Activated naive CD4-positive, alpha-beta T cell treated with anti-CD3 and anti-CD28 coated beads for 36 hours (primary cell): ENCODE measurements around the gene CDRT15. TPM values are rescaled to one million over a fixed set of nuclear protein-coding genes. Genes with fewer than 3 reads are reported as not detected.
"Not testable (repeated sequence)": the region's sequence is repeated elsewhere in the genome, so short reads cannot be mapped to it uniquely, and the experiment has no call there.

Experiments
- CTCF ChIA-PET: fragments of 350-600 bp; sonication (Branson Sonifier 250); formaldehyde crosslinking; loops from one replicate; lab custom pipeline; 2021; ENCODE audit warnings: antibody characterized with exemption; lab: Charles Lee
- DNase-seq: peaks from one replicate; pipeline ENCODE4 v3.0.0-alpha.2; 2020
- H3K27ac Mint-ChIP-seq: one replicate; pipeline ENCODE4 v1.8.0; 2021; ENCODE audit warnings: mild to moderate bottlenecking, mixed read lengths
- H3K27me3 Mint-ChIP-seq: one replicate; pipeline ENCODE4 v1.8.0; 2021; ENCODE audit warnings: low read depth, mixed read lengths
- H3K36me3 Mint-ChIP-seq: one replicate; pipeline ENCODE4 v1.8.0; 2021; ENCODE audit warnings: low read depth, mixed read lengths
- H3K4me1 Mint-ChIP-seq: one replicate; pipeline ENCODE4 v1.8.0; 2021; ENCODE audit warnings: low read depth, mixed read lengths
- H3K4me3 Mint-ChIP-seq: one replicate; pipeline ENCODE4 v1.8.0; 2021; ENCODE audit warnings: mild to moderate bottlenecking, moderate library complexity, mixed read lengths
- H3K9me3 Mint-ChIP-seq: one replicate; pipeline ENCODE4 v1.8.0; 2021; ENCODE audit warnings: mixed read lengths
- intact Hi-C: fragments of 100-400 bp; cut with micrococcal nuclease; formaldehyde crosslinking; loops from one replicate; pipeline ENCODE4 v1.15.1; 2023
- total RNA-seq, 2 experiments: library from RNA; stranded (reverse); gene quantifications; one replicate each; pipeline ENCODE4 v1.2.3, GENCODE V29; 2021

The CDRT15 gene
- total RNA-seq, 2 experiments from 2014 or later, result not detected

DNA sequence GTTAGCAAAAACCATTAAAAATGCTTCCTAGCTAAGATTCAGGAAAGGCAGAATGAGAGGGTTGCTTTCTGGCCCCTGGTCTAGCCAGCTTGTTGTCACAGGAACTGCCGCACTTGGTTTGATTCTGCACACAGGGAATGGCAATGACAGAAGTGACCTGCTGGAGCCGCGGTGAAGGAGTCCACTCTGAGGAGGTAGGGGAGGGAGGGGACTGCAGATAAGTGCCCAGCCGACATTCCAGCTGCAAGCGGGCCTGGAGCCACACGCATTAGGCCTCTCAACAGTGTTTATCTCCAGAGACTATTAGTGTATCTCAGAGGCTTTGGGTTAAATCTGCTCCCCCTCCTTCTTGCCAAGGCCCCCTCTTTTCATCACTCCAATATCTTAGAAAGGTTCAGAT is 38.6 kb downstream of the CDRT15 start:
- CTCF ChIA-PET, result interaction anchor here (1.0 to 1.8 kb wide), 3 partner anchors 8 to 104 kb away, joined by 3 to 9 read pairs (median 4); no protein-coding TSS in a partner anchor
- no peak for DNase-seq

DNA sequence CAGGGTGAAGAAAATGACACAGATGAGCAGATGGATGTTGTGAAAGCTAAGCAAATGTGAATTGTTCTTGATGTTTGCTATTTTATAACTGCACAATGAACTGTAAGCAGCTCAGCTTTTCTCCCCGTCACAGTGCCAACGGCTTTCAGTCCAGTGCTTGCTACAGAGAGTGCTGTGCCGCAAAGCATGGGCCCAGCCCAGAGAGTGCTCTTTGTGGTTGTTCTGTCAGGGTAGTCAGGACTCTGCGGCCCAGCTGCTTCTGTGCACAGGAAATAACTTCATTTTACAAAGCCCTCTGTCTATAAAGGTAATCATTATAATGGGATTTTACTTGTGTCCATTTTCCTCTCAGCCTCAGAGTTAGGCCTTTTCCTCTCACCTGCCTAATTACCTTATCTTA is 39.1 kb downstream of the CDRT15 start:
- H3K4me1 Mint-ChIP-seq, result peaks cover 87% of the 10 kb centered on the region
- intact Hi-C loops, result loop anchor here (5.0 kb wide), 1 partner anchor 1180 kb away; the partner anchor contains the start of gene ELAC2
- H3K27me3 Mint-ChIP-seq, result no peaks in the 10 kb centered on the region
- H3K9me3 Mint-ChIP-seq, result no peaks in the 10 kb centered on the region
- peaks cover 30% of the 10 kb centered on the region for H3K36me3 Mint-ChIP-seq
- peak overlapping the region; percentile 42 for H3K4me3 Mint-ChIP-seq
- peak; percentile 77 for DNase-seq
- CTCF ChIA-PET, result interaction anchor here (1.5 to 1.8 kb wide), 2 partner anchors 9 to 105 kb away, joined by 4 to 9 read pairs; no protein-coding TSS in a partner anchor
- peak overlapping the region; percentile 91 for H3K27ac Mint-ChIP-seq

More for the DNA sequence above, 38.6 kb downstream of the CDRT15 start:
- peaks cover 30% of the 10 kb centered on the region for H3K36me3 Mint-ChIP-seq
- H3K27ac Mint-ChIP-seq, result peak overlapping the region; percentile 91
- peak overlapping the region; percentile 14 for H3K4me3 Mint-ChIP-seq
- H3K9me3 Mint-ChIP-seq, result no peaks in the 10 kb centered on the region
- no peaks in the 10 kb centered on the region for H3K27me3 Mint-ChIP-seq
- intact Hi-C loops, result loop anchor here (5.0 kb wide), 1 partner anchor 1181 kb away; the partner anchor contains the start of gene ELAC2
- H3K4me1 Mint-ChIP-seq, result peaks cover 89% of the 10 kb centered on the region

GRCh38 chr17:14197057-14197456 is 39.6 kb downstream of the CDRT15 start:
- intact Hi-C loops, result loop anchor here (5.0 kb wide), 1 partner anchor 1180 kb away; the partner anchor contains the start of gene ELAC2
- Mint-ChIP-seq H3K9me3 (no peaks in the 10 kb centered on the region), H3K4me1 (peaks cover 85% of the 10 kb centered on the region), H3K27ac (peak overlapping the region; percentile 91), H3K4me3 (peak overlapping the region; percentile 42), H3K27me3 (no peaks in the 10 kb centered on the region), H3K36me3 (peaks cover 30% of the 10 kb centered on the region)
- CTCF ChIA-PET, result interaction anchor here (0.6 to 1.8 kb wide), 4 partner anchors 9 to 439 kb away, joined by 3 to 9 read pairs (median 4); no protein-coding TSS in a partner anchor
- DNase-seq, result peak; percentile 49

- H3K9me3 Mint-ChIP-seq, result no peaks in the 10 kb centered on the region
- peaks cover 29% of the 10 kb centered on the region for H3K36me3 Mint-ChIP-seq
- CTCF ChIA-PET, result interaction anchor here (0.6 to 1.8 kb wide), 4 partner anchors 10 to 439 kb away, joined by 3 to 9 read pairs (median 4); no protein-coding TSS in a partner anchor
- H3K27ac Mint-ChIP-seq, result peak overlapping the region; percentile 91
- peak overlapping the region; percentile 35 for H3K4me3 Mint-ChIP-seq
- peak; percentile 40 for DNase-seq
- H3K27me3 Mint-ChIP-seq, result no peaks in the 10 kb centered on the region
- intact Hi-C loops, result loop anchor here (1.0 to 5.0 kb wide), 2 partner anchors 9 to 1179 kb away; partner anchors contain the start of gene ELAC2
- peaks cover 84% of the 10 kb centered on the region for H3K4me1 Mint-ChIP-seq
Measured at GRCh38 chr17:14196377-14196997, 40.2 kb downstream of the CDRT15 start.

DNA sequence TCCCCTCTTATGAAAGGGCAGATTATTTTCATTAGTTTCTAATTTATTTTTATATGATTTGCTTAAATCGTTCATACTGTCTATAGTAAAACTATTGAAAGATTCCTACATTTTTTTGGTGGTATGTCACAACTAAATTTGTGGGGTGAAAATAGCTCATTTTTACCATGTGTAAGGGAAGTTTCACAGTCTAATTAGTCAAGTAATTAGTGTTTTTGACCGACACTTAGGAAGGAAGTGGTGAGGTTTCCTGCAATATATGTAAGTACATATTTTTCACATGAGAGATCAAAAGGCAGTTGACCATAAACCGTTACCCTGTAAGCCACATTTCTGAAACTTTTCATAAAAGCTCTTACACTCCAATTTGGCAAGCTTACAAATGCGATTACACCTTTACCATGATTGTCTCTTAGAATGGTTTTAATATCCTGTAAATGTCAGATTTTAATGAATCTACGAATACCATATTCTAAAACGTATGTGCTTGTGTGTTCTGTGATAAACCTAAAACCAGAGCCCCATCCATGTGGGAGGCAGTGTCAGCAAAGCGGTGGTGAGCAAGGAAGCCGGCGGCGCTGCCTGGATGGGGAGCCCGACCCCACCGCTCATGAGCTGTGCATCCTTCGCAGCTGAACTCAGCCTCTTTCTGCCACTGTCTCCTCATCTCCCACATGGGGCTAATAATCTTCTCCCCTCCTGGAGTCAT is 43.9 kb downstream of the CDRT15 start:
- not testable (repeated sequence) for H3K9me3 Mint-ChIP-seq, H3K27me3 Mint-ChIP-seq
- Mint-ChIP-seq H3K27ac (peak overlapping the region; percentile 93), H3K4me1 (peaks cover 68% of the 10 kb centered on the region), H3K4me3 (peak overlapping the region; percentile 51), H3K36me3 (peaks cover 18% of the 10 kb centered on the region)
- DNase-seq, result peak; percentile 49
- CTCF ChIA-PET, result interaction anchor here (0.9 kb wide), 1 partner anchor 11 kb away, joined by 3 read pairs; no protein-coding TSS in a partner anchor
- intact Hi-C loops, result loop anchor here (1.0 kb wide), 1 partner anchor 73 kb away; no protein-coding TSS in a partner anchor

DNA sequence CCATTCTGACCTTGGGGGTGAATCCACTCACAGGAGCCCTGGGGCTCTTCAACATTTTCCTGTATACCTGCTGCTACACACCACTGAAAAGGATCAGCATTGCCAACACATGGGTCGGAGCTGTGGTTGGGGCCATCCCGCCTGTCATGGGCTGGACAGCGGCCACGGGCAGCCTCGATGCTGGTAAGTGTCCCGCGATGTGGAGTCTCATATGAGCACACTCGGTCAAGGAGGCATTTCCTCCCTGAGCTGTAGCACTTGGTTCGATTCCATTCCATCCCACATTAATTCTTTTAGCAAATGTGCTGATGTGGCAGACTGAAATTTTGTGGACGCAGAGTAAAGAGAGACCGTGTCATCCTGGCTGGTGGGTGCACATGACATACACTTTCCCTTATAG is 44.6 kb downstream of the CDRT15 start:
- H3K4me3 Mint-ChIP-seq, DNase-seq, H3K27me3 Mint-ChIP-seq, H3K9me3 Mint-ChIP-seq, CTCF ChIA-PET: not testable (repeated sequence)
- peaks cover 60% of the 10 kb centered on the region for H3K4me1 Mint-ChIP-seq
- intact Hi-C loops, result loop anchor here (1.0 kb wide), 1 partner anchor 73 kb away; no protein-coding TSS in a partner anchor
- peaks cover 18% of the 10 kb centered on the region for H3K36me3 Mint-ChIP-seq
- peak overlapping the region; percentile 88 for H3K27ac Mint-ChIP-seq

- H3K9me3 Mint-ChIP-seq, H3K27me3 Mint-ChIP-seq, H3K4me3 Mint-ChIP-seq, DNase-seq, CTCF ChIA-PET, intact Hi-C loops: not testable (repeated sequence)
- Mint-ChIP-seq H3K4me1 (peaks cover 56% of the 10 kb centered on the region), H3K36me3 (peaks cover 18% of the 10 kb centered on the region), H3K27ac (peak overlapping the region; percentile 88)
Measured at GRCh38 chr17:14191469-14191868, 45.2 kb downstream of the CDRT15 start.

DNA sequence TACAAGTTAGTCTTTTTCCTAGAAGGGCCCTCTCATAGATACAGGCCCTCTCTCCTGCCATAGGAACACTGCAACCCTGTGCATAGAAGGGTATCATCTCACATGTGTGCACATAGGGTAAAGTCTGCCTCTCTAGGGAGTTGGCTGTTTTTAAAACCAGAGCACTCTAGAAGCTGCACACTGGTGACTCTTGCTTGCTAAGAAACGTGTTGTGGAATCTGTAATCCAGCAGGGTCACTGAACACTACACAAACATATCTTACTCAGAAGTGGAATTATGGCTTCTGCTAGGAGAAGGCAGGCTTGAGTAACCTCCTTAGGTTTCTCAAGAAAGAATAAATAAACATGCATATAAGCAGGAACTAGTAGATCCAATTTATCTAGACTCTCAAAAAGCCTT is 45.9 kb downstream of the CDRT15 start:
- intact Hi-C loops, result not testable (repeated sequence)

GRCh38 chr17:14186443-14186842 is 50.2 kb downstream of the CDRT15 start:
- H3K9me3 Mint-ChIP-seq, CTCF ChIA-PET, H3K27me3 Mint-ChIP-seq, H3K36me3 Mint-ChIP-seq, H3K27ac Mint-ChIP-seq, DNase-seq, H3K4me3 Mint-ChIP-seq, intact Hi-C loops: not testable (repeated sequence)
- H3K4me1 Mint-ChIP-seq, result peaks cover 27% of the 10 kb centered on the region

More for the DNA sequence above, 45.9 kb downstream of the CDRT15 start:
- CTCF ChIA-PET, H3K27me3 Mint-ChIP-seq, H3K27ac Mint-ChIP-seq, H3K4me3 Mint-ChIP-seq, H3K9me3 Mint-ChIP-seq, DNase-seq: not testable (repeated sequence)
- peaks cover 13% of the 10 kb centered on the region for H3K36me3 Mint-ChIP-seq
- peaks cover 52% of the 10 kb centered on the region for H3K4me1 Mint-ChIP-seq

Other genes with a start within 250 kb of the CDRT15 start
- gene COX10, start 167.4 kb downstream of the CDRT15 start, total RNA-seq, result 10 to 100 TPM; 29.9 to 30.6 TPM
- gene HS3ST3B1, start 64.2 kb upstream of the CDRT15 start, total RNA-seq, result 10 to 100 TPM; 23.2 to 26.0 TPM